Stimulated activated CD8-positive, alpha-beta memory T cell treated with anti-CD3 and anti-CD28 coated beads, Interleukin-7, amount 100 ng/mL, for 1 hour (primary cell): ENCODE results near the gene ABTB2.
"Not testable (repeated sequence)": the region's sequence is repeated elsewhere in the genome, so short reads cannot be mapped to it uniquely, and the experiment has no call there.

Source experiments
- DNase-seq, 2 donors: peaks; one replicate each; pipeline ENCODE4 v3.0.0-alpha.2; 2020; ENCODE audit warnings: low read depth in 2 of 2

The ABTB2 gene

GRCh38 chr11:34239465-34240149 is 118.2 kb downstream of the ABTB2 start:
- DNase-seq, result no peak

GRCh38 chr11:34238966-34239365 is 118.8 kb downstream of the ABTB2 start:
- DNase-seq, result no peak

DNA sequence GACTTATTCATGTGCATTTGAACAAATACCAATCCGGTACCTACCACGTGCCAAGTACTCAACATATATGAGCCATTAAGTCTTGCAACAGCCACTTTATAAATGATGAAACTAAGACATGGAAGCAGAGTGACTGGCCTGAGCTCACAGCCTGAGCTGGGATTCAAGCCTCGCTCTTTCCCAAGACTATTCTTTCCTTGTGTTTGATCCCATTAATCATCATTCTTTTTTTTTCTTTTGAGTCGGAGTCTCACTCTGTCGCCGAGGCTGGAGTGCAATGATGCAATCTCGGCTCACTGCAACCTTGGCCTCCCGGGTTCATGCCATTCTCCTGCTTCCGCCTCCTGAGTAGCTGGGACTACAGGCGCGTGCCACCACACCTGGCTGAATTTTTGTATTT is 119.3 kb downstream of the ABTB2 start:
- DNase-seq, result no peak

DNA sequence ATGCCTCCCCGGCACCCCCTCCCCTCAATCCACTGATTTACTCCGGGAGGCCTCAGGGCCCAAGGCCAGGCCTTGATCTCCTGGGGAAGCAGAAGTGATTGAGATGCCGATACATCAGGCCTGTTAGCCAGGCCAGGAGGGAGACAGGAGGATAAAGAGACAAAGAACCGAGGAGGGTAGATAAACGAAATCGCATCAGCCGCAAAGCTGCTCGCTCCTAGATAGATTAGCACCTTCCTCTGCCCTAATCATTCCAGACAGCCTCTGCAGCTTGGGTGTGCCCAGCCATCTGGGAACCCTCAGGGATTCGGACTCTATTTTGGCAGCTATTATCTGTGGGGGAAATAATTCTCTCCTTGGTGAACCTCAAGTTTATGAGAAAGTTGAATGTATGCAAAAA is 121.2 kb downstream of the ABTB2 start:
- DNase-seq, result no peak

DNA sequence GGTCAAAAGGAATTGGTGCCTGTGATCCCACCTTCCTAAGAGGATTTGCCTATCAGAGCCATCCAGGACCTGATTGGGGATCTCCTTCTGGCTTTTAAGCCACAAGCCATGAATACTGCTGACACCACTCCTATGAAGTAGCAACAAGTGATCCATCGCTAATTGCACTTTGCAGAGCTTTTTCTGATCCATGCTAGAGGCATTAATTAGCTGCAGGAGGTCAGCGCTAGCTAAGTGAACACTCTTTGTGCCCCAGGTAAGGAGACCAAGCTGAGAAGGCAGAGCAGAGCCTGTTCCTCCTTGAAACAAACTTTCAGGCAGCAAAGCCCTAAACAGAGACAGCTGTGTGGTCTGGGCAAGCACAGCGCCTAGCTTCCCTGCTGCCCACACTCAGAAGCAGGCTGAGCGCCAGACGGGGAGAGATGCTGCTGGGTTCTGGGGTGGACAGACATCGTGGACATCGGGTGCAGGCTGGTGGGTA is 122.2 kb downstream of the ABTB2 start:
- no peak for DNase-seq

DNA sequence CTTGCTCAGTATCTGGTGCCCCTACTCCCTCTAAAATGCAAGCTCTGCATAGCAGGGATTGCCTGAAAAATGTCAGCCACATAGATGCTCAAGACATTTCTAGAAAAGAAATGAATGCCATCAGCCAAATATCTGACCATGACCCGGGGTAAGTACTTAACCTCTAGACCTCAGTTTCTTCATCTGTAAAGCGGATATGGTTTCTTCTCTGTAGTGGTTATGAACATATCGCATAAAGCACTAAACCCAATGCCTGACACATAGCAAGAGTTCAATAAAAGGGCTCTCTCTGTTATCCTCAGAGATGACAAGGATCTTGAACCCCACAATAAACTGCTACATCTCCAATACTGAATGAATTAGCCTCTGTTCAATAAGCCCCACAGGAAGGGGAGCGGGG is 122.6 kb downstream of the ABTB2 start:
- no peak for DNase-seq

DNA sequence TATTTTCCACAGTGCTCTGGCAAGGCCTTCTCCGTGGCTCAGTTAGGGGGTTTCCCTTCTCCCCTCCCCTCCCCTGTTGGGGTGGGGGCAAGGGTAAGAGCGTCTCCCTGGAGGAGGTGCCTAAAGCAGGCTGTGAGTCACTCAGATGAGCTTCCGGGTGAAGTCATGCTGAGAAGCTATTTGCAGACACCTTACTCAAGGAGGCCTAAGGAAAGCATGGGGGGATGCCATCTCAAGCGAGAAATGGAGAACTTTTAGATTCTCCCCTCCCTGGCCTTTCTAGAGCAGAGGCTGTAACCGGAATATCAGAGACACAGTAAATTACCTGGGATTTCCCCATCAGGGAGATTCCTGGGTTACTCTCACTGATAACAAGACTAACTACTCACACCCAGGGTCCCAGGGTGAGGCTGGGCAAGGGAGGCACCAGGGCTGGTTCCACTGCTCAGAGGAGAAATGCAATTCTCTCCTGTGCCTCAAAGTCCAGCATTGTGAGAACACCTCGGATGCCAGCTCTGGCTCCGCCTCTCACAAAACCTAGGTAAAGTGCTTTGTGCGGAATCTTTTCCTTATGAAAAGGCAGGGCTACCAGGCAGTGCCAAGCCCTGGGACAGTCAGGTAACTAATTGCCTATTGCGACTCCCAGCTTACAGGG is 123.6 kb downstream of the ABTB2 start:
- DNase-seq, result peak; percentile 35 to 41

DNA sequence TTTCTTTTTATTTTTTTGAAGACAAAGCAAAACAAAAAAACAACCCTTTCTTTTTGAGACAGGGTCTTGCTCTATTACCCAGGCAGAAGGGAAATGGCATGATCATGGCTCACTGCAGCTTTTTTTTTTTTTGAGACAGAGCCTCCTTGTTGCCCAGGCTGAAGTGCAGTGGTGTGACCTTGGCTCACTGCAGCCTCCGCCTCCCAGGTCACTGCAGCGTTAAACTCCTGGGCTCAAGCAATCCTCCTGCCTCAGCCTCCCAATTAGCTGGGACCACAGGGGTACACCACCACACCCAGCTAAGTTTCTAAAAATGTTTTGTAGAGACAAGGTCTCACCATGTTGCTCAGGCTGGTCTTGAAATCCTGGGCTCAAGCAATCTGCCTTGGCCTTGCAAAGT is 124.6 kb downstream of the ABTB2 start:
- DNase-seq, result no peak

- DNase-seq, result no peak
These were observed 125.0 kb downstream of the ABTB2 start for GRCh38 chr11:34232807-34233206.

- DNase-seq, result no peak
These were observed 131.6 kb downstream of the ABTB2 start for GRCh38 chr11:34226210-34226609.

DNA sequence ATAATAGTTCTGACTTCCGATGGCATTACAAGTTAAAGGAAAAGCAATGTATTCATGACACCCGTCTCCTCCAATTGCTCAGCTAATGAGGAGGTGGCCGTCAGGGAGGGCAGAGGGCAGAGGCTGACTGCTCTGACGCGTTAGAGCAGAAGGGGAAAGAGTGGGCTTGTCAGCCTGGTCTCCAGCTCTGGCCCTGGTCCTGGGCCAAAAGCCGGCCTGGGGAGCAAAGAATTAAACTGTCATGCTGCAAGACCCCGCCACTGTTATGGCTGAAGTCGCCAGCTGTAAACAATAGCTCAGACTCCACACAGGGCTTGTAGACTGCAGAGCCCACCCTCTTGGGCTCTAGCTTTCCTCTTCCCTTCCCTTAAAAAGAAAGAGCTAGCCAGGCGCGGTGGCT is 132.7 kb downstream of the ABTB2 start:
- DNase-seq, result no peak

GRCh38 chr11:34224434-34224966 is 133.3 kb downstream of the ABTB2 start:
- DNase-seq, result no peak

DNA sequence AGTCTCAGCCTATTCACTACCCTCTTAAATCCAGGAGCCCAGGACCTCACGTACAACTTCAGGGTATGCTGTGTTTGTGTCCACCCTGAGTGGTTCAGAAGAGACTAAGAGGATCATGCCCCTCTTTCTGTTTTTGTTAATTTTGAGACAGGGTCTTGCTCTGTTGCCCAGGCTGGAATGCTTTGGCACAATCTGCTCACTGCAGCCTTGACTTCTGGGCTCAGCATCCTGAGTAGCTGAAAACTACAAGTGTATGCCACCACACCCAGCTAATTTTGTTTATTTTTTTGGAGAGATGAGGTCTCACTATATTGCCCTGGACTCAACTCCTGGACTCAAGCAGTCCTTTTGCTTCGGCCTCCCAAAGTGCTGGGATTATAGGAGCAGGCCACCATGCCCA is 133.9 kb downstream of the ABTB2 start:
- no peak for DNase-seq

GRCh38 chr11:34223021-34223813 is 134.6 kb downstream of the ABTB2 start:
- DNase-seq, result no peak

- DNase-seq, result no peak
These were observed 135.8 kb downstream of the ABTB2 start for GRCh38 chr11:34222030-34222429.

DNA sequence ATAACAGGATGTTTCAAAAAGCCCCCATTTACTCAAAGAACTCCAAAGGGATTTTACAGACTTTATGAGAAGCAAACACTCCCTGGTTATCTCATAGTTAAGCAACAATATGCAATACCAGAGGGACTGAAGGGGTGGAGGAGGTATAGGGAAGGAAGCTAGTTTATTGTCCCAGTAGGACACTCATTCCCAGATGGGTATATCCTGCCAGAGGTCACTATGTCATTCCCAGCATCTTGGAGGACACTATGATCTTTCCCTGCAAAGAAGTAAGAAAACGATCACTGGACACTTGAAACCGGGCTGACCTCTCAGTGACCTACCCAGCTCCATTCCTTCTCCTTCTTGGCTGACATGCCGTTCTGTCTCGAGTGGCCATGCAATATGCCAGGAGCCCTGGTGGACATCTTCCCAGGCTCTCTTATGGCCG is 137.9 kb downstream of the ABTB2 start:
- no peak for DNase-seq

DNA sequence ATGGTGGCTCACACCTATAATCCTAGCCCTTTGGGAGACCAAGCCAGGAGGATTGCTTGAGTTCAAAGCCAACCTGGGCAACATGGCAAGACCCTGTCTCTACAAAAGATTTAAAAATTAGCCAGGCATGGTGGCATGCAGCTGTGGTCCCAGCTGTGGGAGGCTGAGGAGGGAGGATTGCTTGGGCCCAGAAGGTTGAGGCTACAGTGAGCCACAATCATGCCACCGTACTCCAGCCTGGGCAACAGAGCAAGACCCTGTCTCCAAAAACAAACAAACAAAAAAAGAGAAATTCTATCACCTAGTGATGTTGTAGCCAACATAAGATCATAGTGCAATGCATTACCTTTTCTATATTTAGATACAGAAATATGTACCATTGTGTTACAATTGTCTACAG is 138.5 kb downstream of the ABTB2 start:
- DNase-seq, result no peak

- not testable (repeated sequence) for DNase-seq
These were observed 139.1 kb downstream of the ABTB2 start for GRCh38 chr11:34218756-34219155.

GRCh38 chr11:34218067-34218466 is 139.7 kb downstream of the ABTB2 start:
- DNase-seq, result no peak

DNA sequence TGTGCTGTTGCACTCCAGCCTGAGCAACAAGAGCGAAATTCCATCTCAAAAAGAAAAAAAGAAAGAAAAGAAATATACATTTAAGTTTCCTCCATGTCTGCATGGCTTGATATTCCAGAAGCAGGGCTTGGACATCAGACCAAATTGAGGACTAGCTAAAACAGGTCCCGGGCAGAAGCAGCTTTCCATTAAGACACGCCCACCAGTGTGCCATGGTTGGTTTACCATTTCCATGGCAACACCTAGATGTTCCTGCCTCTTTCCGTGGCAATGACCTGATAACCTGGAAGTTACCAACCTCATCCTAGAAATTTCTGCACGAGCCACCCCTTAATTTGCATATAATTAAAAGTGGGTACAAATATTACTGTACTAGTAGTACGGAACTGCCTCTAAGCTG is 141.1 kb downstream of the ABTB2 start:
- no peak for DNase-seq

DNA sequence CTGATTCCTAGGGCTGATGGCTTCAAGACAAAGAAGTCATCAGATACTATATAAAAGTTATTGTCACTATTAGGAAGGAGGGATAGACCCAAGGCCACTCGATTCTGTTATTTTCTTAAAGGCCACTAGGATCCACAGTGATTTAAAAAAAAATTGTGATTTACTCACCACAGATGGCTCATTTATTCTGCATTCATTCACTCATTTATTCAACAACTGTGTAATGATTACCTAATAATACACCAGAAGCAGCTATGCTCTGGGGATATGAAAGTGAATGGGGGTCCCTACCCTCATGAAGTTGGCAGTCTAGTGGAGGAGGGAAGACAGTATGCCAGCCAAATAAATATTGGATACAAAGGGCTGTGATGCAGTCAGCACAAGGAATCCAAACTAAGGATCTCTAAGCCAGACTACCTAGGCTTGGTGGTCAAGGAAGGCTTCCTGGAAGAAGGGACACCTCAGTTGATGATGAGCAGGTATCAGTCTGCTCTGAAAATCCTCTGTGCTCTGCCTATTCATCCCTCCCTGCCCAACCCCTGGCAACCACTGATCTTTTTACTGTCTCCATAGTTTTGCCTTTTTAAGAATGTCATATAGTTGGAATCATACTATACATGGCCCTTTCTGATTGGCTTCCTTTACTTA is 141.9 kb downstream of the ABTB2 start:
- DNase-seq, result no peak
